Measurements from ENCODE around the gene MECP2.

DNA sequence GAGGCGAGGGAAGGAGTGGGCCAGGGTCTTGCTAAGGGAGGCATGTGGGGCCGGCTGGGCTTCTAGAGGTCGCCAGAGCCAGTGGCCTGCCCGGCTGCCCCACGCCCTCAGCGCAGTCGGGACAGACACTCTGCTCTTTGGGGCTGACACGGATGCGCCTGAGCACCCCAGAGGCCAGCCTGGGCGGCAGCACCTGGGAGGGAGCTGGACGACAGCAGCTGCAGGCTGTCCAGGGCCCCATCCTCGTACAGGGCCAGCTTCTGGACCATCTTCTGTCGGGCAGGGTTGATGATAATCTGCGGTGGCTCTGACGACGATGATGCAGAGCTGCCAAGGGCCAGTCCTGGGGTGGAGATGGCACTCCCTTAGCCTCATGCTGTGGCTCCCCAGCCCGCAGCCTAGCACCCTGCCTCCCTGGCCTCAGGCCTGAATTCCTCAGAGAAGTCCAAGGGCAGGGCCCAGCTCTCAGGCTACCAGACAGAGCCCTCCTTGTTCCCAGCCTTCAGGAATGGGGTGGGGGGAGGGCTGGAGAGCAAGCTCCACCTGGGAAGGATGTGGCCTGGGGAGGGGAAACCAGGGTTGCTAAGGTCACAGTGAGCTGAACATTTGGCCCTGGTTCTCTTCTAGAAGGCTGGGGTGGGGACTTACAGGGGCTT is 85.1 kb downstream of the MECP2 start:
- TF ChIP-seq, protein P1, sequence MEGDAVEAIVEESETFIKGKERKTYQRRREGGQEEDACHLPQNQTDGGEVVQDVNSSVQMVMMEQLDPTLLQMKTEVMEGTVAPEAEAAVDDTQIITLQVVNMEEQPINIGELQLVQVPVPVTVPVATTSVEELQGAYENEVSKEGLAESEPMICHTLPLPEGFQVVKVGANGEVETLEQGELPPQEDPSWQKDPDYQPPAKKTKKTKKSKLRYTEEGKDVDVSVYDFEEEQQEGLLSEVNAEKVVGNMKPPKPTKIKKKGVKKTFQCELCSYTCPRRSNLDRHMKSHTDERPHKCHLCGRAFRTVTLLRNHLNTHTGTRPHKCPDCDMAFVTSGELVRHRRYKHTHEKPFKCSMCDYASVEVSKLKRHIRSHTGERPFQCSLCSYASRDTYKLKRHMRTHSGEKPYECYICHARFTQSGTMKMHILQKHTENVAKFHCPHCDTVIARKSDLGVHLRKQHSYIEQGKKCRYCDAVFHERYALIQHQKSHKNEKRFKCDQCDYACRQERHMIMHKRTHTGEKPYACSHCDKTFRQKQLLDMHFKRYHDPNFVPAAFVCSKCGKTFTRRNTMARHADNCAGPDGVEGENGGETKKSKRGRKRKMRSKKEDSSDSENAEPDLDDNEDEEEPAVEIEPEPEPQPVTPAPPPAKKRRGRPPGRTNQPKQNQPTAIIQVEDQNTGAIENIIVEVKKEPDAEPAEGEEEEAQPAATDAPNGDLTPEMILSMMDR (IDR thresholded peaks at IDR 0.05; ENCODE audit: poor library complexity), result no peak
- TF ChIP-seq EZH2 (IDR thresholded peaks at IDR 0.05; ENCODE audit: borderline replicate concordance) (no peak), EZH2phosphoT487 (IDR thresholded peaks at IDR 0.05; ENCODE audit: low read depth, severe bottlenecking, unreplicated experiment) (no peak)

Data from hepatocyte (in vitro differentiated cells).